EH (cell line): ENCODE measurements around the gene NAA16.
"Not testable (repeated sequence)": the region's sequence is repeated elsewhere in the genome, so short reads cannot be mapped to it uniquely, and the experiment has no call there.

Experiments used
- DNase-seq: peaks from one replicate; pipeline ENCODE4 v3.0.0-alpha.2; 2015; ENCODE audit warnings: low read depth

Gene NAA16

GRCh38 chr13:41408746-41409145 is 97.7 kb downstream of the NAA16 start:
- no peak for DNase-seq

GRCh38 chr13:41409611-41410010 is 98.5 kb downstream of the NAA16 start:
- no peak for DNase-seq

- no peak for DNase-seq
Measured at GRCh38 chr13:41411060-41411459, 100.0 kb downstream of the NAA16 start.

GRCh38 chr13:41411522-41411921 is 100.5 kb downstream of the NAA16 start:
- peak; percentile 67 for DNase-seq

GRCh38 chr13:41413872-41414271 is 102.8 kb downstream of the NAA16 start:
- DNase-seq, result no peak

GRCh38 chr13:41416276-41416675 is 105.2 kb downstream of the NAA16 start:
- DNase-seq, result peak; percentile 14

- DNase-seq, result peak; percentile 90
Measured at GRCh38 chr13:41418027-41418426, 107.0 kb downstream of the NAA16 start.

- no peak for DNase-seq
Measured at GRCh38 chr13:41418731-41419130, 107.7 kb downstream of the NAA16 start.

- no peak for DNase-seq
Measured at GRCh38 chr13:41419206-41419605, 108.1 kb downstream of the NAA16 start.

- no peak for DNase-seq
Measured at GRCh38 chr13:41420146-41420545, 109.1 kb downstream of the NAA16 start.

GRCh38 chr13:41421330-41421729 is 110.3 kb downstream of the NAA16 start:
- DNase-seq, result not testable (repeated sequence)

- not testable (repeated sequence) for DNase-seq
Measured at GRCh38 chr13:41421983-41422382, 110.9 kb downstream of the NAA16 start.

- DNase-seq, result not testable (repeated sequence)
Measured at GRCh38 chr13:41423259-41423658, 112.2 kb downstream of the NAA16 start.

- not testable (repeated sequence) for DNase-seq
Measured at GRCh38 chr13:41424675-41425074, 113.6 kb downstream of the NAA16 start.

GRCh38 chr13:41426047-41426446 is 115.0 kb downstream of the NAA16 start:
- DNase-seq, result no peak
